Caco-2 (cell line): ENCODE data around the gene NFE2L2. TPM values are rescaled to one million over a fixed set of nuclear protein-coding genes. Genes with fewer than 3 reads are reported as not detected.
"Not testable (repeated sequence)": the region's sequence is repeated elsewhere in the genome, so short reads cannot be mapped to it uniquely, and the experiment has no call there.

Experiments used
- BruUV-seq: library from RNA; stranded (reverse); fragments of 400-500 nt; replicated peaks from 2 replicates; lab custom pipeline; 2021; lab: Mats Ljungman, UMichigan
- CTCF ChIA-PET: fragments of 300-600 bp; sonication (Branson Sonifier 250); formaldehyde crosslinking; loops from one replicate; lab custom pipeline; 2022; ENCODE audit warnings: antibody characterized with exemption; lab: Charles Lee
- POLR2A ChIA-PET: fragments of 300-600 bp; sonication (Branson Sonifier 250); formaldehyde crosslinking; loops from one replicate; lab custom pipeline; 2022; ENCODE audit warnings: antibody characterized with exemption; lab: Charles Lee
- DNase-seq, 2 experiments: peaks; one replicate each; pipeline versions ENCODE4 v3.0.0 to v3.0.0-alpha.2; 2020 to 2022
- H3K27me3 ChIP-seq: replicated peaks from 2 replicates; pipeline ENCODE4 v1.6.0; 2011; ENCODE audit warnings: low read length; ENCODE audit not compliant: control insufficient read depth, insufficient read depth
- H3K36me3 ChIP-seq: 2 replicates; pipeline ENCODE4 v1.5.1; 2011; ENCODE audit warnings: low read length; ENCODE audit not compliant: control insufficient read depth, insufficient read depth
- H3K4me1 ChIP-seq: fragments of 250-450 bp; sonication (Bioruptor Pico); 2 replicates; pipeline ENCODE4 v1.5.1; 2020; ENCODE audit warnings: mild to moderate bottlenecking
- H3K4me3 ChIP-seq: 2 replicates; pipeline ENCODE4 v1.5.1; 2011; ENCODE audit warnings: low read depth, mild to moderate bottlenecking, control low read depth, low read length
- H3K9me3 ChIP-seq: fragments of 250-450 bp; sonication (Bioruptor Pico); 2 replicates; pipeline ENCODE4 v1.5.1; 2020; ENCODE audit warnings: mild to moderate bottlenecking, moderate library complexity
- H3K27ac Mint-ChIP-seq: one replicate; pipeline ENCODE4 v1.8.0; 2022; ENCODE audit warnings: mixed read lengths; ENCODE audit not compliant: unreplicated experiment
- H3K27me3 Mint-ChIP-seq: one replicate; pipeline ENCODE4 v1.8.0; 2022; ENCODE audit warnings: mixed read lengths; ENCODE audit not compliant: insufficient read depth, unreplicated experiment
- H3K36me3 Mint-ChIP-seq: one replicate; pipeline ENCODE4 v1.8.0; 2022; ENCODE audit warnings: mild to moderate bottlenecking, mixed read lengths; ENCODE audit not compliant: insufficient read depth, unreplicated experiment
- H3K4me1 Mint-ChIP-seq: one replicate; pipeline ENCODE4 v1.8.0; 2022; ENCODE audit warnings: low read depth, mixed read lengths; ENCODE audit not compliant: unreplicated experiment
- H3K4me3 Mint-ChIP-seq: one replicate; pipeline ENCODE4 v1.8.0; 2022; ENCODE audit warnings: mild to moderate bottlenecking, moderate library complexity, mixed read lengths; ENCODE audit not compliant: unreplicated experiment
- H3K9me3 Mint-ChIP-seq: one replicate; pipeline ENCODE4 v1.8.0; 2022; ENCODE audit warnings: mixed read lengths; ENCODE audit not compliant: unreplicated experiment
- CTCF ChIP-seq, 2 experiments: fragments of 200-600 bp in 1 of 2; IDR thresholded peaks; 1 replicate in 1 of 2; 2 replicates in 1 of 2; pipeline versions ENCODE4 v1.5.1 to v1.8.0; 2011 to 2022; ENCODE audit warnings: antibody characterized with exemption in 1 of 2, control low read depth in 1 of 2, inconsistent platforms in 1 of 2, low read depth in 1 of 2, low read length in 1 of 2, mild to moderate bottlenecking in 1 of 2, moderate library complexity in 1 of 2; ENCODE audit not compliant: insufficient read depth in 1 of 2, severe bottlenecking in 1 of 2, unreplicated experiment in 1 of 2
- intact Hi-C: fragments of 100-400 bp; cut with micrococcal nuclease; formaldehyde crosslinking; loops from one replicate; pipeline ENCODE4 v1.10.0; 2022; ENCODE audit not compliant: unreplicated experiment
- total RNA-seq: library from RNA; stranded (reverse); gene quantifications from 2 replicates; pipeline ENCODE4 v1.2.3, GENCODE V29; 2022

The NFE2L2 gene
- total RNA-seq, 1 experiment from 2014 or later, result 75.7 TPM

DNA sequence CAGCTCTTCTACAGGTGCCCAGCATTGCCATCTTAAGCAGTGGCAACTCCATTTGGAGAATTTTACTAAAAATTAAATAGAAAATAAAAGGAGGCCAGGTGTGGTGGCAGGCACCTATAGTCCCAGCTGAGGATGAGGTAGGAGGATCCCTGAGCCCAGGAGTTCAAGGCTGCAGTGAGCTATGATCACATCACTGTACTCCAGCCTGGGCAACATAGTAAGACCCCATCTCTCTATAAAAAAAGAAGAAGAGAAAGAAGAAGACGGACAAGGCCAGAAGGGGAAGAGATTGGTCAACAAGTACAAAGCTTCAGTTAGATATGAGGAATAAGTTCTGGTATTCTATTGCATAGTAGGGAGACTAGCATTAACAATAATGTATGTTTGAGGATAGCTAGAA lies 73.6 kb downstream of the NFE2L2 start:
- CTCF ChIA-PET, result no interaction called here
- intact Hi-C loops, result no loop called here
- POLR2A ChIA-PET, result no interaction called here
- peaks cover 27% of the 10 kb centered on the region for H3K4me1 ChIP-seq
- DNase-seq, result no peak
- no peak overlapping the region for H3K4me3 Mint-ChIP-seq
- peaks cover 22% of the 10 kb centered on the region for H3K4me1 Mint-ChIP-seq
- TF ChIP-seq CTCF (IDR thresholded peaks at IDR 0.05; ENCODE audit: insufficient read depth in 1 of 2, low read depth in 1 of 2, low read length in 1 of 2, severe bottlenecking in 1 of 2, unreplicated experiment in 1 of 2), result no peak
- H3K9me3 ChIP-seq, result no peaks in the 10 kb centered on the region
- H3K36me3 Mint-ChIP-seq, result no peaks in the 10 kb centered on the region
- H3K36me3 ChIP-seq, result no peaks in the 10 kb centered on the region
- H3K9me3 Mint-ChIP-seq, result no peaks in the 10 kb centered on the region
- no TSS peak for BruUV-seq
- no peak overlapping the region for H3K4me3 ChIP-seq
- no peak overlapping the region for H3K27ac Mint-ChIP-seq
- no peaks in the 10 kb centered on the region for H3K27me3 ChIP-seq
- no peaks in the 10 kb centered on the region for H3K27me3 Mint-ChIP-seq

GRCh38 chr2:177188482-177189469 lies 75.8 kb downstream of the NFE2L2 start:
- TF ChIP-seq CTCF (IDR thresholded peaks at IDR 0.05; ENCODE audit: insufficient read depth in 1 of 2, low read depth in 1 of 2, low read length in 1 of 2, severe bottlenecking in 1 of 2, unreplicated experiment in 1 of 2), result no peak
- H3K9me3 ChIP-seq, result no peaks in the 10 kb centered on the region
- Mint-ChIP-seq H3K9me3 (no peaks in the 10 kb centered on the region), H3K36me3 (no peaks in the 10 kb centered on the region), H3K4me1 (peaks cover 22% of the 10 kb centered on the region), H3K27me3 (no peaks in the 10 kb centered on the region), H3K4me3 (no peak overlapping the region), H3K27ac (peak overlapping the region; percentile 75)
- DNase-seq, result peak; percentile 53 to 71
- ChIA-PET POLR2A (interaction anchor here (0.5 to 0.7 kb wide), 2 partner anchors 9 to 221 kb away, joined by 7 to 9 read pairs; no protein-coding TSS in a partner anchor), CTCF (interaction anchor here (1.0 kb wide), 1 partner anchor 9 kb away, joined by 3 read pairs; no protein-coding TSS in a partner anchor)
- H3K27me3 ChIP-seq, result no peaks in the 10 kb centered on the region
- peaks cover 32% of the 10 kb centered on the region for H3K4me1 ChIP-seq
- no peaks in the 10 kb centered on the region for H3K36me3 ChIP-seq
- intact Hi-C loops, result loop anchor here (1.0 kb wide), 1 partner anchor 20 kb away; no protein-coding TSS in a partner anchor
- H3K4me3 ChIP-seq, result no peak overlapping the region
- BruUV-seq, result no TSS peak

DNA sequence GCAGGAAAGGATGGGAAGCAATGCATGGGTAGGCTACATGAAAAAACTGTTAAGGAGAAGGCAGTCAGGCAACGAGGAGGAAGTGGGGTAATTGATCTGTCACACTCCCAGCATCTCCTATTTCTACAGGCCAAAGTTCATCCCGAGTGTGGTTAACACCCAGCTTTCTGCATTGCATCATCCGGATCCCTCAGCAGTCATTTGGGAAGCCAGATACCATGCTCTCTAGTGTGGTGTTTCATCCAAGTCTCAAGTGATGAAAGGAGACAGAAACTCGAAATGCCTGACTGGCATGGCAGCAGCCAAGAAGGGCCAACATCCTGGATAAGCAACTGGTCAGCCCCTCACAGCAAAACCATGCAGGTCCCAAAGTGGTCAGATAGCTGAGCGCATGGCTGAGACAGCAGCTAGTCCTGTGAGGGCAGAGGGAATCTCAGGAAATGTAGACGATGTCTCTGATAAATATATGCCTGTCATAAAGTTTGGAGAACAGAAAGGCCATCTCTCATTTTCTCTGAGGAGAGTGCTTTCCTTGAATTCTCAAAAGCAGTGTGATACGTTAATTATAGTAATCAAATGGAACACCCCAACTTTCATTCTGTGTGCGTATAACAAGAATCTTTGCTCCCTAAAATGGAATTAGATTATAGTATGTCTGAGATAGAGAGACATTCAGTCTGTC lies 76.8 kb downstream of the NFE2L2 start:
- Histone ChIP-seq H3K9me3 (no peaks in the 10 kb centered on the region), H3K4me3 (no peak overlapping the region), H3K27me3 (no peaks in the 10 kb centered on the region), H3K36me3 (no peaks in the 10 kb centered on the region), H3K4me1 (peaks cover 35% of the 10 kb centered on the region)
- Mint-ChIP-seq H3K4me3 (peak overlapping the region; percentile 23), H3K36me3 (no peaks in the 10 kb centered on the region), H3K27ac (peak overlapping the region; percentile 75), H3K9me3 (no peaks in the 10 kb centered on the region), H3K27me3 (no peaks in the 10 kb centered on the region), H3K4me1 (peaks cover 22% of the 10 kb centered on the region)
- TF ChIP-seq CTCF (IDR thresholded peaks at IDR 0.05; ENCODE audit: insufficient read depth in 1 of 2, low read depth in 1 of 2, low read length in 1 of 2, severe bottlenecking in 1 of 2, unreplicated experiment in 1 of 2), result no peak
- TSS peak; percentile 97 for BruUV-seq
- CTCF ChIA-PET, result interaction anchor here (1.0 kb wide), 1 partner anchor 10 kb away, joined by 3 read pairs; no protein-coding TSS in a partner anchor
- intact Hi-C loops, result loop anchor here (1.0 kb wide), 2 partner anchors 19 to 25 kb away; partner anchors contain the start of gene HNRNPA3
- DNase-seq, result peak; percentile 69 to 74
- POLR2A ChIA-PET, result interaction anchor here (0.5 kb wide), 1 partner anchor 222 kb away, joined by 9 read pairs; no protein-coding TSS in a partner anchor

DNA sequence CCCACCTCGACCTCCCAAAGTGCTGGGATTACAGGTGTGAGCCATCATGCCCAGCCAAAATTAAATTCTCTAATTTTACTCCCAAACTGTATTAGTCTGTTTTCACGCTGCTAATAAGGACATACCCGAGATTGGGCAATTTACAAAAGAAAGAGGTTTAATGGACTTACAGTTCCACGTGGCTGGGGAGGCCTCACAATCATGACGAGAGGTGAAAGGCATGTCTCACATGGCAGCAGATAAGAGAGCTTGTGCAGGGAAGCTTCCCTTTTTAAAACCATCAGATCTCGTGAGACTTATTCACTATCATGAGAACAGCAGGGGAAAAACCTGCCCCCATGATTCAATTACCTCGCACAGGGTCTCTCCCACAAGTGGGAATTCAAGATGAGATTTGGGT lies 78.5 kb downstream of the NFE2L2 start:
- H3K4me3 ChIP-seq, H3K27me3 Mint-ChIP-seq, H3K36me3 Mint-ChIP-seq, H3K27ac Mint-ChIP-seq, POLR2A ChIA-PET, H3K4me3 Mint-ChIP-seq, intact Hi-C loops, H3K27me3 ChIP-seq, H3K9me3 Mint-ChIP-seq, H3K36me3 ChIP-seq, H3K9me3 ChIP-seq, BruUV-seq, DNase-seq: not testable (repeated sequence)
- CTCF ChIA-PET, result interaction anchor here (1.6 kb wide), 1 partner anchor 22 kb away, joined by 6 read pairs; no protein-coding TSS in a partner anchor
- peaks cover 22% of the 10 kb centered on the region for H3K4me1 Mint-ChIP-seq
- H3K4me1 ChIP-seq, result peaks cover 35% of the 10 kb centered on the region
